SK-N-SH (cell line): ENCODE data around the gene PPT2. TPM values are rescaled to one million over a fixed set of nuclear protein-coding genes. Genes with fewer than 3 reads are reported as not detected.

ENCODE experiments used
- CTCF ChIA-PET: fragments of 300-600, 350-600 bp; formaldehyde crosslinking; extraction: SDS; loops from one replicate; lab custom pipeline; 2021; lab: Yijun Ruan, JAX
- POLR2A ChIA-PET: fragments of 350-600 bp; sonication (Branson Sonifier 250); formaldehyde crosslinking; extraction: SDS; loops from one replicate; lab custom pipeline; 2020; ENCODE audit warnings: antibody characterized with exemption, inconsistent platforms; lab: Yijun Ruan, JAX
- DNase-seq: peaks from one replicate; pipeline ENCODE4 v3.0.0; 2012
- H2AFZ ChIP-seq: fragments of 200-600 bp; sonication (generic); 2 replicates; pipeline ENCODE4 v1.8.1; 2016; ENCODE audit warnings: antibody characterized with exemption, mild to moderate bottlenecking, low read depth
- H3F3A ChIP-seq: fragments of 200-600 bp; sonication (generic); replicated peaks from 2 replicates; pipeline ENCODE3; 2016; ENCODE audit warnings: antibody characterized with exemption, mild to moderate bottlenecking; ENCODE audit not compliant: insufficient read depth
- H3K27ac ChIP-seq, 2 experiments: fragments of 200-500 bp in 1 of 2; fragments of 200-600 bp in 1 of 2; sonication (Bioruptor generic) in 1 of 2; sonication (generic), shearing (Covaris generic) in 1 of 2; 2 replicates each; pipeline versions ENCODE4 v1.5.1 to v1.6.1; 2014 to 2016; ENCODE audit warnings: low read depth in 2 of 2, inconsistent platforms in 1 of 2, low read length in 1 of 2, mild to moderate bottlenecking in 1 of 2, mixed read lengths in 1 of 2
- H3K27me3 ChIP-seq: fragments of 200-600 bp; sonication (generic), shearing (Covaris generic); 2 replicates; pipeline ENCODE4 v1.6.1; 2016; ENCODE audit warnings: mixed run types; ENCODE audit not compliant: insufficient read depth
- H3K36me3 ChIP-seq, 2 experiments: fragments of 200-500 bp in 1 of 2; fragments of 200-600 bp in 1 of 2; sonication (Bioruptor generic) in 1 of 2; sonication (generic) in 1 of 2; replicated peaks in 1 of 2; 2 replicates each; pipeline versions ENCODE3 to v1.5.1; 2014 to 2016; ENCODE audit warnings: low read length in 1 of 2, mild to moderate bottlenecking in 1 of 2; ENCODE audit not compliant: insufficient read depth in 2 of 2, control insufficient read depth in 1 of 2
- H3K4me1 ChIP-seq, 2 experiments: fragments of 200-500 bp in 1 of 2; fragments of 200-600 bp in 1 of 2; sonication (Bioruptor generic) in 1 of 2; sonication (generic), shearing (Covaris generic) in 1 of 2; 2 replicates each; pipeline versions ENCODE4 v1.5.1 to v1.6.1; 2014 to 2016; ENCODE audit warnings: low read depth in 1 of 2, low read length in 1 of 2, mixed run types in 1 of 2; ENCODE audit not compliant: insufficient read depth in 2 of 2, control insufficient read depth in 1 of 2
- H3K4me2 ChIP-seq: fragments of 200-600 bp; sonication (generic), shearing (Covaris generic); 2 replicates; pipeline ENCODE4 v1.6.1; 2017; ENCODE audit warnings: mixed run types
- H3K4me3 ChIP-seq, 2 experiments: fragments of 200-500 bp in 1 of 2; fragments of 200-600 bp in 1 of 2; sonication (Bioruptor generic) in 1 of 2; sonication (generic), shearing (Covaris generic) in 1 of 2; 2 replicates each; pipeline versions ENCODE4 v1.5.1 to v1.8.1; 2014 to 2016; ENCODE audit warnings: low read depth in 2 of 2, inconsistent platforms in 1 of 2, low read length in 1 of 2, mild to moderate bottlenecking in 1 of 2, mixed read lengths in 1 of 2, moderate library complexity in 1 of 2
- H3K79me2 ChIP-seq: fragments of 200-600 bp; sonication (generic); 2 replicates; pipeline ENCODE4 v1.8.1; 2017; ENCODE audit warnings: mild to moderate bottlenecking; ENCODE audit not compliant: insufficient read depth
- H3K9ac ChIP-seq: fragments of 200-600 bp; sonication (generic); 2 replicates; pipeline ENCODE4 v1.6.1; 2017; ENCODE audit warnings: mixed run types
- H3K9me2 ChIP-seq: fragments of 200-600 bp; sonication (generic); 2 replicates; pipeline ENCODE4 v1.6.1; 2017; ENCODE audit warnings: mixed run types
- H3K9me3 ChIP-seq: fragments of 200-600 bp; sonication (generic); 2 replicates; pipeline ENCODE4 v1.6.1; 2017; ENCODE audit warnings: mixed run types, mild to moderate bottlenecking, moderate library complexity
- H4K20me1 ChIP-seq: fragments of 200-600 bp; sonication (generic); 2 replicates; pipeline ENCODE4 v1.6.1; 2017; ENCODE audit warnings: mild to moderate bottlenecking, mixed run types; ENCODE audit not compliant: insufficient read depth
- CHD2 ChIP-seq: fragments of 150-350 bp; IDR thresholded peaks from 2 replicates; pipeline ENCODE4 v1.6.1; 2018; ENCODE audit warnings: low read length; ENCODE audit not compliant: partially characterized antibody
- EP300 ChIP-seq, 2 experiments: IDR thresholded peaks; 2 replicates each; pipeline versions ENCODE4 v1.4.0 to v1.6.1; 2012; ENCODE audit warnings: borderline replicate concordance in 1 of 2, low read depth in 1 of 2, low read length in 1 of 2
- EZH2phosphoT487 ChIP-seq: fragments of 200-600 bp; sonication (generic); IDR thresholded peaks from 2 replicates; pipeline ENCODE4 v1.6.1; 2017; ENCODE audit warnings: low read depth, mixed run types, mild to moderate bottlenecking, antibody characterized with exemption, moderate library complexity, borderline replicate concordance
- FOSL2 ChIP-seq: IDR thresholded peaks from 2 replicates; pipeline ENCODE4 v1.4.0; 2012; ENCODE audit warnings: low read depth, mild to moderate bottlenecking, moderate library complexity, borderline replicate concordance
- FOXM1 ChIP-seq: IDR thresholded peaks from 2 replicates; pipeline ENCODE4 v1.4.0; 2012; ENCODE audit warnings: low read depth, mild to moderate bottlenecking
- GABPA ChIP-seq: IDR thresholded peaks from 2 replicates; pipeline ENCODE4 v1.4.0; 2012; ENCODE audit warnings: low read depth, mild to moderate bottlenecking
- GATA2 ChIP-seq: sonication (generic); formaldehyde crosslinking; IDR thresholded peaks from 2 replicates; pipeline ENCODE4 v1.5.0; 2020; ENCODE audit warnings: mild to moderate bottlenecking, missing genetic modification reagents
- JUND ChIP-seq: IDR thresholded peaks from 2 replicates; pipeline ENCODE4 v1.4.0; 2012
- MEF2A ChIP-seq: IDR thresholded peaks from 2 replicates; pipeline ENCODE4 v1.4.0; 2012; ENCODE audit warnings: low read depth, borderline replicate concordance
- MXI1 ChIP-seq: IDR thresholded peaks from 2 replicates; pipeline ENCODE4 v1.6.1; 2012; ENCODE audit warnings: mild to moderate bottlenecking, low read depth, low read length, improper control_type of control experiment
- NFIC ChIP-seq: IDR thresholded peaks from 2 replicates; pipeline ENCODE4 v1.4.0; 2012; ENCODE audit warnings: borderline replicate concordance
- NRF1 ChIP-seq: IDR thresholded peaks from 2 replicates; pipeline ENCODE4 v1.6.1; 2012; ENCODE audit warnings: low read depth, mild to moderate bottlenecking, low read length
- POLR2AphosphoS5 ChIP-seq: IDR thresholded peaks from 2 replicates; pipeline ENCODE4 v1.6.1; 2012; ENCODE audit warnings: low read depth, low read length
- RCOR1 ChIP-seq: fragments of 150-350 bp; IDR thresholded peaks from 2 replicates; pipeline ENCODE4 v1.6.1; 2017; ENCODE audit warnings: antibody characterized with exemption, low read length
- RXRA ChIP-seq: IDR thresholded peaks from 2 replicates; pipeline ENCODE4 v1.4.0; 2012; ENCODE audit warnings: low read depth, mild to moderate bottlenecking, borderline replicate concordance
- SIN3A ChIP-seq: IDR thresholded peaks from 2 replicates; pipeline ENCODE4 v1.6.1; 2012; ENCODE audit warnings: low read depth, mild to moderate bottlenecking, low read length, moderate library complexity, borderline replicate concordance
- YY1 ChIP-seq: IDR thresholded peaks from 2 replicates; pipeline ENCODE4 v1.4.0; 2012; ENCODE audit warnings: low read depth, mild to moderate bottlenecking
- WGBS: methylation state at CpG from one replicate; pipeline ENCODE4 v1.1.6; 2017; ENCODE audit warnings: low lambda C conversion rate; 5-methylcytosine and 5-hydroxymethylcytosine counted together
- polyA plus RNA-seq, 3 experiments: library from polyadenylated mRNA; depleted of rRNA; stranded (reverse); fragments of >200 nt; gene quantifications; 2 replicates each; pipeline ENCODE4 v1.2.3, GENCODE V29; 2012
- TF ChIP-seq, protein P1 (sequence below): IDR thresholded peaks from 2 replicates; pipeline ENCODE4 v1.6.1; 2012; ENCODE audit warnings: mild to moderate bottlenecking, low read depth, low read length, moderate library complexity
- TF ChIP-seq, protein P2 (sequence below): IDR thresholded peaks from 2 replicates; pipeline ENCODE4 v1.4.0; 2012; ENCODE audit warnings: low read depth, borderline replicate concordance
- TF ChIP-seq, protein P3 (sequence below): IDR thresholded peaks from 2 replicates; pipeline ENCODE4; 2012

The PPT2 gene
- polyA plus RNA-seq, 1 of the 3 experiments (the other 2 are of a cell fraction): 32.7 TPM

DNA sequence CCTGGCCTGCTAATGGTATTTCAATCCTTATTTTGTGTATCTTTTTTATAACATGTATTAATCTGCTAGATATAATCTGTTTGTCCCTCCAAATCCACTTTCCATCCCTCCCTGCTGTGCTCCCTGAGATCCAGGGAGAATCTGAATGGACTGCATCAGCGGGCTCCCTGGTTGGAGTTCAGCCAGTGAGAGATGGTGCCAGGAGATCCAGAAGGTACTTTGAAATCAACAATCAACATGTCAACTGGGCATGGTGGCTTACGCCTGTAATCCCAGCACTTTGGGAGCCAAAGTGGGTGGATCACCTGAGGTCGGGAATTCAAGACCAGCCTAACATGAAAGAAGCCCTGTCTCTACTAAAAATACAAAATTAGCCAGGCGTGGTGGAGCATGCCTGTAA, 30.3 kb upstream of the PPT2 start:
- no peak for DNase-seq
- H2AFZ ChIP-seq: no peak overlapping the region
- H3K4me2 ChIP-seq: no peak overlapping the region
- peaks cover 38% of the 10 kb centered on the region for H3K79me2 ChIP-seq
- 98% methylated on average over 4 of the region's 4 CpGs for WGBS
- H3K9me3 ChIP-seq: no peaks in the 10 kb centered on the region
- no peak overlapping the region for H3K4me3 ChIP-seq
- no peak overlapping the region for H3K27ac ChIP-seq
- H3K27me3 ChIP-seq: no peaks in the 10 kb centered on the region
- H3K36me3 ChIP-seq: peaks cover 26 to 30% of the 10 kb centered on the region in 2 experiments
- ChIA-PET POLR2A (no interaction called here), CTCF (interaction anchor here (1.1 kb wide), 1 partner anchor 36 kb away, joined by 4 read pairs; no protein-coding TSS in a partner anchor)
- no peak overlapping the region for H3K9ac ChIP-seq
- TF ChIP-seq RCOR1 (no peak), NFIC (no peak), RXRA (no peak), EP300 (IDR thresholded peaks at IDR 0.05; ENCODE audit: borderline replicate concordance in 1 of 2, low read depth in 1 of 2, low read length in 1 of 2) (no peak), MXI1 (no peak), CHD2 (no peak), JUND (no peak), FOSL2 (no peak), POLR2AphosphoS5 (no peak), FOXM1 (no peak), GABPA (no peak), EZH2phosphoT487 (no peak), MEF2A (no peak), NRF1 (no peak), YY1 (no peak), SIN3A (no peak), GATA2 (CRISPR knock-in tag) (no peak)
- TF ChIP-seq, protein P1, sequence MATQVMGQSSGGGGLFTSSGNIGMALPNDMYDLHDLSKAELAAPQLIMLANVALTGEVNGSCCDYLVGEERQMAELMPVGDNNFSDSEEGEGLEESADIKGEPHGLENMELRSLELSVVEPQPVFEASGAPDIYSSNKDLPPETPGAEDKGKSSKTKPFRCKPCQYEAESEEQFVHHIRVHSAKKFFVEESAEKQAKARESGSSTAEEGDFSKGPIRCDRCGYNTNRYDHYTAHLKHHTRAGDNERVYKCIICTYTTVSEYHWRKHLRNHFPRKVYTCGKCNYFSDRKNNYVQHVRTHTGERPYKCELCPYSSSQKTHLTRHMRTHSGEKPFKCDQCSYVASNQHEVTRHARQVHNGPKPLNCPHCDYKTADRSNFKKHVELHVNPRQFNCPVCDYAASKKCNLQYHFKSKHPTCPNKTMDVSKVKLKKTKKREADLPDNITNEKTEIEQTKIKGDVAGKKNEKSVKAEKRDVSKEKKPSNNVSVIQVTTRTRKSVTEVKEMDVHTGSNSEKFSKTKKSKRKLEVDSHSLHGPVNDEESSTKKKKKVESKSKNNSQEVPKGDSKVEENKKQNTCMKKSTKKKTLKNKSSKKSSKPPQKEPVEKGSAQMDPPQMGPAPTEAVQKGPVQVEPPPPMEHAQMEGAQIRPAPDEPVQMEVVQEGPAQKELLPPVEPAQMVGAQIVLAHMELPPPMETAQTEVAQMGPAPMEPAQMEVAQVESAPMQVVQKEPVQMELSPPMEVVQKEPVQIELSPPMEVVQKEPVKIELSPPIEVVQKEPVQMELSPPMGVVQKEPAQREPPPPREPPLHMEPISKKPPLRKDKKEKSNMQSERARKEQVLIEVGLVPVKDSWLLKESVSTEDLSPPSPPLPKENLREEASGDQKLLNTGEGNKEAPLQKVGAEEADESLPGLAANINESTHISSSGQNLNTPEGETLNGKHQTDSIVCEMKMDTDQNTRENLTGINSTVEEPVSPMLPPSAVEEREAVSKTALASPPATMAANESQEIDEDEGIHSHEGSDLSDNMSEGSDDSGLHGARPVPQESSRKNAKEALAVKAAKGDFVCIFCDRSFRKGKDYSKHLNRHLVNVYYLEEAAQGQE: no peak
- TF ChIP-seq, protein P2, sequence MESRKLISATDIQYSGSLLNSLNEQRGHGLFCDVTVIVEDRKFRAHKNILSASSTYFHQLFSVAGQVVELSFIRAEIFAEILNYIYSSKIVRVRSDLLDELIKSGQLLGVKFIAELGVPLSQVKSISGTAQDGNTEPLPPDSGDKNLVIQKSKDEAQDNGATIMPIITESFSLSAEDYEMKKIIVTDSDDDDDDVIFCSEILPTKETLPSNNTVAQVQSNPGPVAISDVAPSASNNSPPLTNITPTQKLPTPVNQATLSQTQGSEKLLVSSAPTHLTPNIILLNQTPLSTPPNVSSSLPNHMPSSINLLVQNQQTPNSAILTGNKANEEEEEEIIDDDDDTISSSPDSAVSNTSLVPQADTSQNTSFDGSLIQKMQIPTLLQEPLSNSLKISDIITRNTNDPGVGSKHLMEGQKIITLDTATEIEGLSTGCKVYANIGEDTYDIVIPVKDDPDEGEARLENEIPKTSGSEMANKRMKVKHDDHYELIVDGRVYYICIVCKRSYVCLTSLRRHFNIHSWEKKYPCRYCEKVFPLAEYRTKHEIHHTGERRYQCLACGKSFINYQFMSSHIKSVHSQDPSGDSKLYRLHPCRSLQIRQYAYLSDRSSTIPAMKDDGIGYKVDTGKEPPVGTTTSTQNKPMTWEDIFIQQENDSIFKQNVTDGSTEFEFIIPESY: no peak
- TF ChIP-seq, protein P3, sequence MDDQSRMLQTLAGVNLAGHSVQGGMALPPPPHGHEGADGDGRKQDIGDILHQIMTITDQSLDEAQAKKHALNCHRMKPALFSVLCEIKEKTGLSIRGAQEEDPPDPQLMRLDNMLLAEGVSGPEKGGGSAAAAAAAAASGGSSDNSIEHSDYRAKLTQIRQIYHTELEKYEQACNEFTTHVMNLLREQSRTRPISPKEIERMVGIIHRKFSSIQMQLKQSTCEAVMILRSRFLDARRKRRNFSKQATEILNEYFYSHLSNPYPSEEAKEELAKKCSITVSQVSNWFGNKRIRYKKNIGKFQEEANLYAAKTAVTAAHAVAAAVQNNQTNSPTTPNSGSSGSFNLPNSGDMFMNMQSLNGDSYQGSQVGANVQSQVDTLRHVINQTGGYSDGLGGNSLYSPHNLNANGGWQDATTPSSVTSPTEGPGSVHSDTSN: no peak
- H3F3A ChIP-seq: peaks cover 11% of the 10 kb centered on the region
- H3K9me2 ChIP-seq: no peaks in the 10 kb centered on the region
- H4K20me1 ChIP-seq: no peaks in the 10 kb centered on the region
- H3K4me1 ChIP-seq: peaks cover 12% of the 10 kb centered on the region in 2 experiments; a peak in 3 of 4 replicates
